ENCODE results near the gene ABHD12B. TPM values are rescaled to one million over a fixed set of nuclear protein-coding genes. Genes with fewer than 3 reads are reported as not detected.
"Not testable (repeated sequence)": the region's sequence is repeated elsewhere in the genome, so short reads cannot be mapped to it uniquely, and the experiment has no call there.

ABHD12B gene
- total RNA-seq, 1 experiment from 2014 or later, result 0.37 TPM

DNA sequence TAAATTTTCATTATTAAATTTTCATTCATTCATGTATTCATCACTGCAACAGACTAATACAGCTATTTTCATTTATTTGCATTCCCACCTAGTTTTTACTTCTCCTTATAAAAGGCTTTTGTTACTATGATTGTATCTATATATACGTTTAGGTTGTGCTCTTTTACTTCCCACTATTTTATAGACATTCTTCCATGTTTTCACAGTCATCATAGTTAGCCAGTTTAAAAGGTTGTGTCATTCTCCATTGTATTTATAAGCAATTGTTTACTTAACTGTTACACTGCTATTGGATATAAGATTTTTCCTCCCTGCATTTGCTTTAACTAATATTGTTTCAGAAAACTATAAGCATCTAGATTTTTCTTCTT, 12.0 kb downstream of the ABHD12B start:
- Histone ChIP-seq H3K27ac (ENCODE audit: low read depth, low read length, poor library complexity, severe bottlenecking) (no peak overlapping the region), H3K27me3 (replicated peaks; ENCODE audit: insufficient read depth, low read depth, low read length, poor library complexity) (peaks cover 6% of the 10 kb centered on the region), H3K9me3 (ENCODE audit: low read depth, low read length, poor library complexity, severe bottlenecking) (no peaks in the 10 kb centered on the region), H3K36me3 (ENCODE audit: insufficient read depth, low read length, poor library complexity, severe bottlenecking) (no peaks in the 10 kb centered on the region), H3K4me1 (ENCODE audit: insufficient read depth, low read length, poor library complexity, severe bottlenecking) (no peaks in the 10 kb centered on the region), H3K4me3 (ENCODE audit: low read depth, low read length, poor library complexity, severe bottlenecking) (no peak overlapping the region)
- TF ChIP-seq EZH2 (IDR thresholded peaks at IDR 0.05; ENCODE audit: borderline replicate concordance, low read depth, low read length, poor library complexity, severe bottlenecking), result no peak
- TF ChIP-seq, protein P1, sequence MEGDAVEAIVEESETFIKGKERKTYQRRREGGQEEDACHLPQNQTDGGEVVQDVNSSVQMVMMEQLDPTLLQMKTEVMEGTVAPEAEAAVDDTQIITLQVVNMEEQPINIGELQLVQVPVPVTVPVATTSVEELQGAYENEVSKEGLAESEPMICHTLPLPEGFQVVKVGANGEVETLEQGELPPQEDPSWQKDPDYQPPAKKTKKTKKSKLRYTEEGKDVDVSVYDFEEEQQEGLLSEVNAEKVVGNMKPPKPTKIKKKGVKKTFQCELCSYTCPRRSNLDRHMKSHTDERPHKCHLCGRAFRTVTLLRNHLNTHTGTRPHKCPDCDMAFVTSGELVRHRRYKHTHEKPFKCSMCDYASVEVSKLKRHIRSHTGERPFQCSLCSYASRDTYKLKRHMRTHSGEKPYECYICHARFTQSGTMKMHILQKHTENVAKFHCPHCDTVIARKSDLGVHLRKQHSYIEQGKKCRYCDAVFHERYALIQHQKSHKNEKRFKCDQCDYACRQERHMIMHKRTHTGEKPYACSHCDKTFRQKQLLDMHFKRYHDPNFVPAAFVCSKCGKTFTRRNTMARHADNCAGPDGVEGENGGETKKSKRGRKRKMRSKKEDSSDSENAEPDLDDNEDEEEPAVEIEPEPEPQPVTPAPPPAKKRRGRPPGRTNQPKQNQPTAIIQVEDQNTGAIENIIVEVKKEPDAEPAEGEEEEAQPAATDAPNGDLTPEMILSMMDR (conservative IDR thresholded peaks at IDR 0.05; ENCODE audit: low read depth, low read length), result no peak
- no TSS peak for BruUV-seq (replicated peaks)
- DNase-seq (ENCODE audit: low spot score), result no peak
- CTCF ChIA-PET, result no interaction called here
- POLR2A ChIA-PET (ENCODE audit: low non-redundant PET), result no interaction called here
- intact Hi-C loops (cut with micrococcal nuclease; ENCODE audit: unreplicated experiment), result no loop called here

DNA sequence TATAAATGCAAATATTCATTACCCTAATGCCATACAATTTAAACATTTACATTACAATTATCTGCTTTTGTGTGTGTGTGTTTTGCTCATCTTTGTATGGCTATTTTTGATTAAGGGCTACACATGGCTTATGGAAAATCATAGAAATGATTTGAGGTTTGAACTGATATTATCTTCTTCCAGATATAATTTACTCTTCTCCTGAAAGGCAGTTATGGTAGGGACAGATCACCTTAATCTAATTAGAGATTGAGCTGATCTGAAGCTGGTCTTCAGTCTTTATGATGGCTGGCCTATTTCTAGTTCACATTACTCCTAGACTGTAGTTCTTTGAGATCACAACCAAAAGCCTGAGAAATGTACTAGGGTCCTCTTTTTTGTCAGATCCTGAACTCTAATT, 15.6 kb downstream of the ABHD12B start:
- ChIA-PET POLR2A (ENCODE audit: low non-redundant PET) (no interaction called here), CTCF (no interaction called here)
- TF ChIP-seq, protein P1 (conservative IDR thresholded peaks at IDR 0.05; ENCODE audit: low read depth, low read length), result no peak
- TF ChIP-seq EZH2 (IDR thresholded peaks at IDR 0.05; ENCODE audit: borderline replicate concordance, low read depth, low read length, poor library complexity, severe bottlenecking), result no peak
- Histone ChIP-seq H3K4me3 (ENCODE audit: low read depth, low read length, poor library complexity, severe bottlenecking) (no peak overlapping the region), H3K36me3 (ENCODE audit: insufficient read depth, low read length, poor library complexity, severe bottlenecking) (no peaks in the 10 kb centered on the region), H3K4me1 (ENCODE audit: insufficient read depth, low read length, poor library complexity, severe bottlenecking) (no peaks in the 10 kb centered on the region), H3K27ac (ENCODE audit: low read depth, low read length, poor library complexity, severe bottlenecking) (no peak overlapping the region), H3K9me3 (ENCODE audit: low read depth, low read length, poor library complexity, severe bottlenecking) (no peaks in the 10 kb centered on the region), H3K27me3 (replicated peaks; ENCODE audit: insufficient read depth, low read depth, low read length, poor library complexity) (peaks cover 6% of the 10 kb centered on the region)
- intact Hi-C loops (cut with micrococcal nuclease; ENCODE audit: unreplicated experiment), result no loop called here
- BruUV-seq (replicated peaks), result no TSS peak
- no peak for DNase-seq (ENCODE audit: low spot score)

- Histone ChIP-seq H3K36me3 (ENCODE audit: insufficient read depth, low read length, poor library complexity, severe bottlenecking) (no peaks in the 10 kb centered on the region), H3K27ac (ENCODE audit: low read depth, low read length, poor library complexity, severe bottlenecking) (no peak overlapping the region), H3K4me1 (ENCODE audit: insufficient read depth, low read length, poor library complexity, severe bottlenecking) (no peaks in the 10 kb centered on the region), H3K9me3 (ENCODE audit: low read depth, low read length, poor library complexity, severe bottlenecking) (no peaks in the 10 kb centered on the region), H3K4me3 (ENCODE audit: low read depth, low read length, poor library complexity, severe bottlenecking) (no peak overlapping the region), H3K27me3 (replicated peaks; ENCODE audit: insufficient read depth, low read depth, low read length, poor library complexity) (no peaks in the 10 kb centered on the region)
- DNase-seq (ENCODE audit: low spot score), result no peak
- ChIA-PET CTCF (interaction anchor here (0.7 kb wide), 1 partner anchor 34 kb away, joined by 3 read pairs; no protein-coding TSS in a partner anchor), POLR2A (ENCODE audit: low non-redundant PET) (no interaction called here)
- intact Hi-C loops (cut with micrococcal nuclease; ENCODE audit: unreplicated experiment), result no loop called here
- BruUV-seq (replicated peaks), result no TSS peak
- TF ChIP-seq EZH2 (IDR thresholded peaks at IDR 0.05; ENCODE audit: borderline replicate concordance, low read depth, low read length, poor library complexity, severe bottlenecking), result no peak
- TF ChIP-seq, protein P1 (conservative IDR thresholded peaks at IDR 0.05; ENCODE audit: low read depth, low read length), result no peak
These were observed 20.4 kb downstream of the ABHD12B start for GRCh38 chr14:50892255-50892654.

GRCh38 chr14:50896421-50896820, 24.6 kb downstream of the ABHD12B start:
- H3K4me1 ChIP-seq (ENCODE audit: insufficient read depth, low read length, poor library complexity, severe bottlenecking); H3K36me3 ChIP-seq (ENCODE audit: insufficient read depth, low read length, poor library complexity, severe bottlenecking); H3K4me3 ChIP-seq (ENCODE audit: low read depth, low read length, poor library complexity, severe bottlenecking); CTCF ChIA-PET; H3K9me3 ChIP-seq (ENCODE audit: low read depth, low read length, poor library complexity, severe bottlenecking); BruUV-seq (replicated peaks); intact Hi-C loops (cut with micrococcal nuclease; ENCODE audit: unreplicated experiment); DNase-seq (ENCODE audit: low spot score); POLR2A ChIA-PET (ENCODE audit: low non-redundant PET); H3K27ac ChIP-seq (ENCODE audit: low read depth, low read length, poor library complexity, severe bottlenecking); H3K27me3 ChIP-seq (replicated peaks; ENCODE audit: insufficient read depth, low read depth, low read length, poor library complexity): not testable (repeated sequence)

DNA sequence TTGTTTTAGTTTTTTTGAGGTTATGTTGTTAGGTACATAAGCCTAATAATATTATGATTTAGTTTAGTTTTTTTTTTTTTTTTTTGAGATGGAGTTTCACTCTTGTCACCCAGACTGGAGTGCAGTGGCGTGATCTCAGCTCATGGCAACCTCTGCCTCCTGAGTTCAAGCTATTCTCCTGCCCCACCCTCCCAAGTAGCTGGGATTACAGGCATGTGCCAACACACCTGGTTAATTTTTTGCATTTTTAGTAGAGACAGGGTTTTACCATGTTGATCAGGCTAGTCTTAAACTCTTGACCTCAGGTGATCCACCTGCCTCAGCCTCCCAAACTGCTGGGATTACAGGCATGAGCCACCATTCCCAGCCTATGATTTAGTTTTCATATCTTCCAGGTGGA, 25.2 kb downstream of the ABHD12B start:
- CTCF ChIA-PET; POLR2A ChIA-PET (ENCODE audit: low non-redundant PET); H3K27me3 ChIP-seq (replicated peaks; ENCODE audit: insufficient read depth, low read depth, low read length, poor library complexity); BruUV-seq (replicated peaks); intact Hi-C loops (cut with micrococcal nuclease; ENCODE audit: unreplicated experiment); H3K4me3 ChIP-seq (ENCODE audit: low read depth, low read length, poor library complexity, severe bottlenecking); H3K4me1 ChIP-seq (ENCODE audit: insufficient read depth, low read length, poor library complexity, severe bottlenecking); H3K36me3 ChIP-seq (ENCODE audit: insufficient read depth, low read length, poor library complexity, severe bottlenecking); DNase-seq (ENCODE audit: low spot score); H3K9me3 ChIP-seq (ENCODE audit: low read depth, low read length, poor library complexity, severe bottlenecking); H3K27ac ChIP-seq (ENCODE audit: low read depth, low read length, poor library complexity, severe bottlenecking): not testable (repeated sequence)

All from A673 (cell line).